Sigmoid colon (tissue), 4 donors: ENCODE data around the gene HK1.

Experiments used
- POLR2A ChIP-seq, 2 donors: fragments of 450-650 bp; IDR thresholded peaks; one replicate each; pipeline ENCODE4 v1.6.1; 2016; ENCODE audit warnings: antibody characterized with exemption in 2 of 2, mild to moderate bottlenecking in 2 of 2, moderate library complexity in 2 of 2
- POLR2AphosphoS5 ChIP-seq, 4 donors: sonication (generic); formaldehyde crosslinking; IDR thresholded peaks; one replicate each; pipeline ENCODE4 v1.6.1; 2017; ENCODE audit warnings: antibody characterized with exemption in 4 of 4
- TF ChIP-seq, protein P1 (sequence below), 4 experiments: fragments of 450-650 bp in 3 of 4; fragments of 200-600 bp in 1 of 4; IDR thresholded peaks; one replicate each; pipeline ENCODE4 v1.5.1; 2016 to 2019; ENCODE audit warnings: antibody characterized with exemption in 4 of 4, mild to moderate bottlenecking in 3 of 4, moderate library complexity in 2 of 4

- TF ChIP-seq, protein P1, sequence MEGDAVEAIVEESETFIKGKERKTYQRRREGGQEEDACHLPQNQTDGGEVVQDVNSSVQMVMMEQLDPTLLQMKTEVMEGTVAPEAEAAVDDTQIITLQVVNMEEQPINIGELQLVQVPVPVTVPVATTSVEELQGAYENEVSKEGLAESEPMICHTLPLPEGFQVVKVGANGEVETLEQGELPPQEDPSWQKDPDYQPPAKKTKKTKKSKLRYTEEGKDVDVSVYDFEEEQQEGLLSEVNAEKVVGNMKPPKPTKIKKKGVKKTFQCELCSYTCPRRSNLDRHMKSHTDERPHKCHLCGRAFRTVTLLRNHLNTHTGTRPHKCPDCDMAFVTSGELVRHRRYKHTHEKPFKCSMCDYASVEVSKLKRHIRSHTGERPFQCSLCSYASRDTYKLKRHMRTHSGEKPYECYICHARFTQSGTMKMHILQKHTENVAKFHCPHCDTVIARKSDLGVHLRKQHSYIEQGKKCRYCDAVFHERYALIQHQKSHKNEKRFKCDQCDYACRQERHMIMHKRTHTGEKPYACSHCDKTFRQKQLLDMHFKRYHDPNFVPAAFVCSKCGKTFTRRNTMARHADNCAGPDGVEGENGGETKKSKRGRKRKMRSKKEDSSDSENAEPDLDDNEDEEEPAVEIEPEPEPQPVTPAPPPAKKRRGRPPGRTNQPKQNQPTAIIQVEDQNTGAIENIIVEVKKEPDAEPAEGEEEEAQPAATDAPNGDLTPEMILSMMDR (IDR thresholded peaks at IDR 0.05) = no peak
- TF ChIP-seq POLR2AphosphoS5 (IDR thresholded peaks at IDR 0.05) (no peak), POLR2A (IDR thresholded peaks at IDR 0.05) (no peak)
Observed at GRCh38 chr10:69445041-69445440, 166.7 kb downstream of the HK1 start.
